DMS53 treated with DMSO at 0.1 percent for 48 hours (cell line): Measurements from ENCODE around the gene LRRFIP2.
"Not testable (repeated sequence)": the region's sequence is repeated elsewhere in the genome, so short reads cannot be mapped to it uniquely, and the experiment has no call there.

ENCODE experiments used
- DNase-seq: peaks from one replicate; lab custom pipeline; 2025; ENCODE audit not compliant: unreplicated experiment; lab: John Stamatoyannopoulos, UW

LRRFIP2 gene, protein sequence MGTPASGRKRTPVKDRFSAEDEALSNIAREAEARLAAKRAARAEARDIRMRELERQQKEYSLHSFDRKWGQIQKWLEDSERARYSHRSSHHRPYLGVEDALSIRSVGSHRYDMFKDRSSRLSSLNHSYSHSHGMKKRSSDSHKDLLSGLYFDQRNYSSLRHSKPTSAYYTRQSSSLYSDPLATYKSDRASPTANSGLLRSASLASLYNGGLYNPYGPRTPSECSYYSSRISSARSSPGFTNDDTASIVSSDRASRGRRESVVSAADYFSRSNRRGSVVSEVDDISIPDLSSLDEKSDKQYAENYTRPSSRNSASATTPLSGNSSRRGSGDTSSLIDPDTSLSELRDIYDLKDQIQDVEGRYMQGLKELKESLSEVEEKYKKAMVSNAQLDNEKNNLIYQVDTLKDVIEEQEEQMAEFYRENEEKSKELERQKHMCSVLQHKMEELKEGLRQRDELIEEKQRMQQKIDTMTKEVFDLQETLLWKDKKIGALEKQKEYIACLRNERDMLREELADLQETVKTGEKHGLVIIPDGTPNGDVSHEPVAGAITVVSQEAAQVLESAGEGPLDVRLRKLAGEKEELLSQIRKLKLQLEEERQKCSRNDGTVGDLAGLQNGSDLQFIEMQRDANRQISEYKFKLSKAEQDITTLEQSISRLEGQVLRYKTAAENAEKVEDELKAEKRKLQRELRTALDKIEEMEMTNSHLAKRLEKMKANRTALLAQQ

DNA sequence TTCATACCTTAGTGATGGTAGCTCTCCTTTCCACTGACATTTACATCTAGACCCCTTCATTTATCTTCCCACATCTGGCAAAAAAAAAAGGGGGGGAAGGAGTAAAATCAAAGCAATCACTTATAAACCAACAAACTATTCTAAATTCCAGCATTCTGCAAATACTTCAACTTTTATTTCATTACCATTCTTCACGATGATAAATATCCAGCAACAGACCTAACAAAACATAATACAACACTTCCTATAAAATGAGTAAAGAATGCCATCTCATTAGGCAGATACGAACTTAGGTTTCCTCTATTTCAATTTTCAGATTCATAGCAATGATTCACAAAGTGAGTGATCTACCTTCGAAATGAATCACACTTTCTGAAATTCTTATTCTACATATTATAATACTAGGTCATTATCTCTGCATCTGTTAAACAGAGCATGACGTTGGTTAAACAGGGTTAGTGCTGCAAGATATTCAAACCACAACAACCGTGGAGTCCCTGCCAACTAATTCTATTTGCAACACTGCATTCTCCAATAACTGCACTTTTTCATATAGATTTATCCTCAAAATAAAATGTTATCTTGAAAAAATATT, at the start of gene LRRFIP2:
Gene LRRFIP2 (minus strand): TSS at position 51 of the 595 bp plus-strand sequence. CDS start 25,599 bp downstream, outside the sequence.
- DNase-seq: no peak

GRCh38 chr3:37223576-37223975, 49.2 kb upstream of the LRRFIP2 start:
- no peak for DNase-seq

GRCh38 chr3:37223141-37223558, 48.8 kb upstream of the LRRFIP2 start:
- DNase-seq: no peak

- DNase-seq: not testable (repeated sequence)
These were observed 48.2 kb upstream of the LRRFIP2 start for GRCh38 chr3:37222542-37222941.

GRCh38 chr3:37221407-37221806, 47.0 kb upstream of the LRRFIP2 start:
- DNase-seq: no peak

- DNase-seq: no peak
These were observed 44.9 kb upstream of the LRRFIP2 start for GRCh38 chr3:37219266-37219665.

DNA sequence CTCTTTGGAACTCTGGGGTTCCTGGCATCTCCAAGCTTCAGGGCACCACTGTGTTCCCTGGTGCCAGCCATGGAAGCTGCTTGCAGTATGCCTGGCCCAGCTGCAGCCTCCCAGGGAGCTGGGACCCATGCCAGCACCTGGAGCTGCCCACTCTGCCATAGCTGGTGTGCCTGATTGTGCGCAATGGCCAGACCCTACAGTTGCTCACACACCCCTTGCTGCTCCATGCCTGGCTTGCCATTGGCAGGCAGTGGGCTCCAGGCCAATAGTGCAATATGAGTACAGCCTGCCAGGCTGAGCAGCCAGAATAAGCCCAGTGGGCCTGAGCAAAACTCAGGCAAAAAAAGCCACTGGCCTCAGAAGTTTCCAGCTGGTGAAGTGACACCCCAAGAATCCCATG, 43.8 kb upstream of the LRRFIP2 start:
- no peak for DNase-seq

DNA sequence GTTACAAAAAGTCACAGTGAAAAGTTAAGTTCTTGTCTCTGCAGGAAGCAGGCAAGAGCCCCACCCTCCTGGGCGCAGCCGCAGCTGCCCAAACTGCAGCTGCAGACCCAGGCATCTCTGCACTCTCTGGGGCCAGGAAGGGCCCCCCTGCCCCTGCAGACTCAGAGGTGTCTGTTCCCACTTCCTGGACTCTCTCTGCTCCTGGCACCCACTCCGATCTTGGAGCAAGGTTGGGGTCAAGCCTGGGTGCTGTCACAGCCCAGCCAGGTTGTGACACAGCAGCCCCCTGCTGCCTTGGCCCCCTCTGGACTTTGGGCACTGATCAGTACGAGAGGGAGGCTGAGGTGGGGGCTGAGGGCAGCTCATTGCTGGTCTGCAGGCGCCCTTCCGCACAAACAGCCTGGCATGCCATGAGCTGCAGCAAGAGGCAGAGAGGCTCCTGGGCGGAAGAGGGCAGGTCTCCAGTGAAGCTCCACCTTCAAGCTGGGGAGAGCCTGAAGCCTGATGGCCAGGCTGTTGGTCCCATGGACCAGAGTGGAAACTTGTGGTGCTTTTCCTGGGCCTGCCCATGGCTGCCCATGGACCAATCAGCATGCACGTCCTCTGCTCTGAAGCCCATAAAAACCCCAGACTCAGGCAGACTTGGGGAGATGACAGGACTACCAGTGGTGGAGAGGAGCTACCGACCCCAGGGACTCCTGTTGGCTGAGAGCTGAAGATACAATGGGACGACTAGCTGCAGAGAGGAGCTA, 42.9 kb upstream of the LRRFIP2 start:
- DNase-seq: no peak

GRCh38 chr3:37216597-37217097, 42.3 kb upstream of the LRRFIP2 start:
- no peak for DNase-seq

DNA sequence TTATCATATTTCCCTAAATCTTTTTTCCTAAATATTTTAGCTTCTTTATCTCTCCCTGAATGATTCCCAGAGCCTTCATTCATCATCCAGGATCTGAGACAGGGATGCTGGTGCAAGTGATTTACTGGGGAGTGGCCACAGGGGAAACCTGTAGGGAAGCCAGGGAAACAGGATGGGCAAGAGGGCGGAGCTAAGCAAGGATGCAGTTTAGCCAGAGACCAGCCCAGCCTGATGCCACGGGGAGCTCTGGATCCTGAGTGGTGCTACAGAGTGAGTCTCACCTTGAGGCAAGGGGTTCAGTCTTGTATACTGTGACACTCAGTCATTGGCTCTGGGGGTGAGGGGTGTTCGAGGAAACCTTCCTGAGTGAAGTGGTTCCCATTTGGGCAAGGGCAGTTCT, 39.7 kb upstream of the LRRFIP2 start:
- DNase-seq: no peak

DNA sequence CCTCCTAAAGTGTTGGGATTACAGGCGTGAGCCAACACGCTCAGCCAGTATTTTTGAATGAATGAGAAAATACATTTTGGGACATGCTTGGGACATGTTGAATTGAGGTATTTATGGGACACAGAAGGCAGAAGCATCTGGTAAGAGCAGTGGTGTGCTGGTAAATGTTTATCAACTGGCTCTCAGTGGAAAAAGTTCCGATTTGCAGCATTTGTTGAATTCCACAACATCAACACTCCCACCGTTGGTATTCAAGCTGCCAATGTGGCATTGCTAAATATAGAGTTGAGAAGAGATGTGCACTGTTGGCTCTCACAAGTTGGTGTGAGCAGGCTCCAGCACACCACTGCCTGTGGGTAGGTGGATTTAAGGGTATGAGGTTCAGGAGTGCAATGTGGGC, 35.8 kb upstream of the LRRFIP2 start:
- no peak for DNase-seq

DNA sequence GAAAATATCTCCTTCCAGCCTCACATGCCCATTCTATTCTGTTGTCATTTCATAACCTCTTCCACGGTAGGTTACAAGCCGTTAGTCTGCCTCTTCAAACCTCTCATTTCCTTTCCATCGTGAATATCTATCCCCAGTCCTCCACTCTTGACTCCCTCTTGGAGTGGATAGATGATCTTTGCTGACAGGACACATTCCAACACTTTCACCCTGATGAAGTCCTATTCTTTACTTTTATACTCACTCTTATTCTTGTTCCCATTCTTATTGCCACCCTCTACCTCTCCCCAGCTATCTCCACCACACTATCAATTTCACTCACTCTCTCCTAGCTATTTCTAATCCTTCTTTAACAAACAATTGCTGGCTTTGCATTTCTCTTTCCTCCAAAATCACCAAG, 34.2 kb upstream of the LRRFIP2 start:
- DNase-seq: not testable (repeated sequence)

GRCh38 chr3:37208008-37208407, 33.6 kb upstream of the LRRFIP2 start:
- not testable (repeated sequence) for DNase-seq

DNA sequence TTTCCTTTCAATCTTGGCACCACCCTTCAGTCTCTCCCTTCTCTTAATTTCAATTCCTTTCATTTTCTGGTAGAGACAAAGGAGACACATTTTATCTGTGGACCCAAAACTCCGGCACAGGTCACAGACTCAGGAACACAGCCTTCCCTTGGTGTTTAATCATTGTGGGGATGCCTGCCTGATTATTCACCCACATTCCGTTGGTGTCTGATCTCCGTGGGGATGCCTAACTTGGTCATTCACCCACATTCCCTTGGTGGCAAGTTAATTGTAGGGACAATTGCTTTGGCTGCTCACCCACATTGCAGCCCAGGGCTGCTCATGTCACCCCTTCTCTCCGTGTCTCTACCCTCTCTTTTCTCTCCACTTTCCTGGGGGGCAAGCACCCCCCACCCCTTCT, 31.7 kb upstream of the LRRFIP2 start:
- DNase-seq: not testable (repeated sequence)

GRCh38 chr3:37204314-37204713, 29.9 kb upstream of the LRRFIP2 start:
- DNase-seq: no peak

DNA sequence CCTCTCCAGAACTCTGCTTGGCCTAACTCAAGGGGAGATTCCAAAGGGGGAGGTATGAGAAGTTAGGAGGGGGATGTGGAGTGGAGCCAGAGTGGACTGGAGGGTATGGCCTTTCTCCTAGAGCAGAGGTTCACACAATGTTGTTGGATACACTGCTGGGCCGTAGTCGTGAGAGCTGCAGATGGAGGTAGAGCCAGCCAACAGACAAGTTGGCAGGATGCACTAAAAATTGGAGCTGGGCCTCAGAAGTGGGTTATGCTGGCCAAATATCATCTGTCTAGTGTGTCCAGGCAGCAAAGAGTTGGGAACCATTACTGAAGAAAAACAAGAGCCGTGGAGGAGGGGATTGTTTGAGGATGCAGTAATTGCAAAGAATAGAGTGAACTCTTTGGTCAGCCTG, 27.7 kb upstream of the LRRFIP2 start:
- DNase-seq: no peak

GRCh38 chr3:37200141-37200540, 25.8 kb upstream of the LRRFIP2 start:
- no peak for DNase-seq

DNA sequence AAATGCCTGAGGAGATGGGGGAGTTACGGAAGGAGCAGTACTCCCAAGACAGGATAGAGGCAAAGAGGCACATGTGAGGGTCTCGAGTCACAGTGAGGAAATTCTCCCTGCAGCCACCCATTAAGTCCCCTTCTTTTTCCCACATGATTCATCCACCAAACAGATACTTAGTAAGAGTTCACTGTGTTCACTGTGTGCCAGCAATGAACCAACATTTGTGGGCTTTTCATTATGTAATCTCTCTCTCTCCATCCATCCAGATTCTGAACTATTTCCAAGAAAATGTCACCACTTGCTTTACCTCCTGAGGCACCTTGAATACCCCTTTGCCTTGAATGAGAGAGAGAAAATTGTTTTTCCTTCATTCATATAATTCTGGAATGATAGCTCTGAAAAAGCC, 24.6 kb upstream of the LRRFIP2 start:
- DNase-seq: no peak

DNA sequence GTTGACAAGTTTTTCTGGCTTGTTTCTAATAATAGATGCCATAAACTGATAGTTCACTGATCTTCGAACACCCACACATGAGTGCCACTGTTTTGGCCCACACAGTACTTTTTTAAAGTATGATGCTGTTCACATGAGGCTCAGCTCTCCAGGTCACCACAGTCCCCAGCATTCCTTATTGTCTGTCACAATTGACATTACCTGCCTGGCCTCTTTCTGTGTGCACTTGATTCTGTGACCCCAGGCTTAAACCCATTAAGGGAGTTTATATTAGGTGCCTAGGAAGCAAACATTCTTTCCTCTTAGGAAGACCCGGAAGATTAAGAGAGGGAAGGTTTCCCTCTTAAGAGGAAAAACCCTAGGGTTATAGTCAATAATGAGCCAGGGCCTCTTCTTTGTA, 24.2 kb upstream of the LRRFIP2 start:
- DNase-seq: no peak

- DNase-seq: no peak
These were observed 23.5 kb upstream of the LRRFIP2 start for GRCh38 chr3:37197810-37198371.

GRCh38 chr3:37194533-37194932, 20.2 kb upstream of the LRRFIP2 start:
- DNase-seq: no peak
